Peyer's patch (tissue), 4 donors: ENCODE data around the gene EPHB1.

Source experiments
- CTCF ChIP-seq, 6 experiments: fragments of 450-650 bp in 4 of 6; fragments of 200-600 bp in 2 of 6; sonication (generic) in 1 of 6; IDR thresholded peaks; one replicate each; pipeline ENCODE4 v1.5.1; 2017 to 2019; ENCODE audit warnings: antibody characterized with exemption in 6 of 6, mild to moderate bottlenecking in 3 of 6, moderate library complexity in 1 of 6
- POLR2A ChIP-seq, 2 donors: fragments of 450-650 bp; IDR thresholded peaks; one replicate each; pipeline ENCODE4 v1.5.1; 2017; ENCODE audit warnings: antibody characterized with exemption in 2 of 2, mild to moderate bottlenecking in 2 of 2, moderate library complexity in 2 of 2

- TF ChIP-seq CTCF (IDR thresholded peaks at IDR 0.05) (no peak), POLR2A (IDR thresholded peaks at IDR 0.05) (no peak)
Measured at GRCh38 chr3:134762016-134762415, 33.0 kb upstream of the EPHB1 start.
